ENCODE measurements around the gene SCYGR3. TPM values are rescaled to one million over a fixed set of nuclear protein-coding genes. Genes with fewer than 3 reads are reported as not detected.

Gene SCYGR3
- total RNA-seq, 1 experiment from 2014 or later = not detected

- intact Hi-C loops (cut with micrococcal nuclease; ENCODE audit: unreplicated experiment) = loop anchor here (1.0 kb wide), 1 partner anchor 9 kb away; no protein-coding TSS in a partner anchor
Observed at GRCh38 chr2:227653419-227653818, 38.8 kb upstream of the SCYGR3 start.

DNA sequence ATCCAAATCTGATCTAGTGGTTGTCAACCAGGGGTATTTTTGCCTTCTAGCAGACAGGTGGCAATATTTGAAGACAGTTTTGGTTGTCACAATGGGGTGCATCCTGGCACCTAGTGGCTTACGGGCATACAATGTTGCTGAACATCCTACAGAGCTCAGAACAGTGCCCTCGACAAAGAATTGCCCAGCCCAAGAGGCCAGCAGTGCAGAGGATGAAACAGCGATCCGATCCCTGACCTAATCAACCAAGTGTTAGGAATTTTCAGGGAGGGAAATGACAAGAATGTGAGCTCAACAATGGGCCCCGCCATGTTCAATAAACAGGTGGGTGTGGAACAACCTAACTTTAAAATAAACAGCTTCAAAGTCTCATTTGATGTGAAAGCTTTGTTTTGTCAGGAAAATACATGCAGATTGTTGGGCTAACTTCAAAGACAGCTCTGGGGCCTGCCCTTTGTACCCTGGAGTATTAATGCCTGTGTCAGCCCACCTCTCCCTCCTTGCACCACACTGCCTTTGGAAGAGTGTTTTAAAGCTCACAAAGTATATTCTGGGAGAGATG lies 29.4 kb upstream of the SCYGR3 start:
- Histone ChIP-seq H3K4me1 (peaks cover 39% of the 10 kb centered on the region), H3K4me3 (ENCODE audit: low read depth, low read length) (no peak overlapping the region), H3K27me3 (replicated peaks; ENCODE audit: control insufficient read depth, insufficient read depth, low read length) (no peaks in the 10 kb centered on the region), H3K36me3 (ENCODE audit: control insufficient read depth, insufficient read depth, low read length) (no peaks in the 10 kb centered on the region), H3K9me3 (no peaks in the 10 kb centered on the region)
- Mint-ChIP-seq H3K36me3 (ENCODE audit: insufficient read depth, unreplicated experiment) (no peaks in the 10 kb centered on the region), H3K4me3 (ENCODE audit: unreplicated experiment) (no peak overlapping the region), H3K4me1 (ENCODE audit: low read depth, unreplicated experiment) (peaks cover 17% of the 10 kb centered on the region), H3K27ac (ENCODE audit: unreplicated experiment) (peak overlapping the region; percentile 73), H3K27me3 (ENCODE audit: insufficient read depth, unreplicated experiment) (no peaks in the 10 kb centered on the region), H3K9me3 (ENCODE audit: unreplicated experiment) (no peaks in the 10 kb centered on the region)
- intact Hi-C loops (cut with micrococcal nuclease; ENCODE audit: unreplicated experiment) = loop anchor here (1.0 to 2.0 kb wide), 4 partner anchors 9 to 69 kb away; no protein-coding TSS in a partner anchor
- peak; percentile 76 to 78 for DNase-seq
- CTCF ChIA-PET = interaction anchor here (0.6 to 1.7 kb wide), 6 partner anchors 9 to 164 kb away, joined by 3 to 12 read pairs (median 4); no protein-coding TSS in a partner anchor
- POLR2A ChIA-PET = interaction anchor here (0.6 to 1.1 kb wide), 4 partner anchors 14 to 227 kb away, joined by 3 to 6 read pairs (median 4); partner anchors contain the start of gene DAW1
- BruUV-seq (replicated peaks) = no TSS peak
- TF ChIP-seq, protein P1, sequence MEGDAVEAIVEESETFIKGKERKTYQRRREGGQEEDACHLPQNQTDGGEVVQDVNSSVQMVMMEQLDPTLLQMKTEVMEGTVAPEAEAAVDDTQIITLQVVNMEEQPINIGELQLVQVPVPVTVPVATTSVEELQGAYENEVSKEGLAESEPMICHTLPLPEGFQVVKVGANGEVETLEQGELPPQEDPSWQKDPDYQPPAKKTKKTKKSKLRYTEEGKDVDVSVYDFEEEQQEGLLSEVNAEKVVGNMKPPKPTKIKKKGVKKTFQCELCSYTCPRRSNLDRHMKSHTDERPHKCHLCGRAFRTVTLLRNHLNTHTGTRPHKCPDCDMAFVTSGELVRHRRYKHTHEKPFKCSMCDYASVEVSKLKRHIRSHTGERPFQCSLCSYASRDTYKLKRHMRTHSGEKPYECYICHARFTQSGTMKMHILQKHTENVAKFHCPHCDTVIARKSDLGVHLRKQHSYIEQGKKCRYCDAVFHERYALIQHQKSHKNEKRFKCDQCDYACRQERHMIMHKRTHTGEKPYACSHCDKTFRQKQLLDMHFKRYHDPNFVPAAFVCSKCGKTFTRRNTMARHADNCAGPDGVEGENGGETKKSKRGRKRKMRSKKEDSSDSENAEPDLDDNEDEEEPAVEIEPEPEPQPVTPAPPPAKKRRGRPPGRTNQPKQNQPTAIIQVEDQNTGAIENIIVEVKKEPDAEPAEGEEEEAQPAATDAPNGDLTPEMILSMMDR (IDR thresholded peaks at IDR 0.05; ENCODE audit: insufficient read depth in 1 of 2, low read depth in 1 of 2, low read length in 1 of 2, severe bottlenecking in 1 of 2, unreplicated experiment in 1 of 2) = no peak

More at GRCh38 chr2:227653419-227653818, 38.8 kb upstream of the SCYGR3 start:
- H3K9me3 Mint-ChIP-seq (ENCODE audit: unreplicated experiment) = peaks cover 9% of the 10 kb centered on the region
- H3K36me3 Mint-ChIP-seq (ENCODE audit: insufficient read depth, unreplicated experiment) = peaks cover 10% of the 10 kb centered on the region
- ChIA-PET CTCF (interaction anchor here (1.6 kb wide), 1 partner anchor 9 kb away, joined by 5 read pairs; no protein-coding TSS in a partner anchor), POLR2A (no interaction called here)
- BruUV-seq (replicated peaks) = no TSS peak
- Histone ChIP-seq H3K4me1 (peaks cover 22% of the 10 kb centered on the region), H3K27me3 (replicated peaks; ENCODE audit: control insufficient read depth, insufficient read depth, low read length) (no peaks in the 10 kb centered on the region), H3K9me3 (no peaks in the 10 kb centered on the region), H3K4me3 (ENCODE audit: low read depth, low read length) (no peak overlapping the region), H3K36me3 (ENCODE audit: control insufficient read depth, insufficient read depth, low read length) (no peaks in the 10 kb centered on the region)
- TF ChIP-seq, protein P1 (IDR thresholded peaks at IDR 0.05; ENCODE audit: insufficient read depth in 1 of 2, low read depth in 1 of 2, low read length in 1 of 2, severe bottlenecking in 1 of 2, unreplicated experiment in 1 of 2) = no peak
- H3K27me3 Mint-ChIP-seq (ENCODE audit: insufficient read depth, unreplicated experiment) = no peaks in the 10 kb centered on the region
- H3K4me3 Mint-ChIP-seq (ENCODE audit: unreplicated experiment) = no peak overlapping the region
- DNase-seq = peak in 1 of 2 experiments; percentile 9
- H3K4me1 Mint-ChIP-seq (ENCODE audit: low read depth, unreplicated experiment) = peaks cover 12% of the 10 kb centered on the region
- H3K27ac Mint-ChIP-seq (ENCODE audit: unreplicated experiment) = peak overlapping the region; percentile 53

GRCh38 chr2:227642656-227643055 lies 28.0 kb upstream of the SCYGR3 start:
- CTCF ChIA-PET = no interaction called here
- no peaks in the 10 kb centered on the region for H3K36me3 Mint-ChIP-seq (ENCODE audit: insufficient read depth, unreplicated experiment)

More at GRCh38 chr2:227642656-227643055, 28.0 kb upstream of the SCYGR3 start:
- no peak overlapping the region for H3K4me3 ChIP-seq (ENCODE audit: low read depth, low read length)
- H3K27ac Mint-ChIP-seq (ENCODE audit: unreplicated experiment) = peak overlapping the region; percentile 80
- BruUV-seq (replicated peaks) = no TSS peak
- H3K4me1 Mint-ChIP-seq (ENCODE audit: low read depth, unreplicated experiment) = peaks cover 14% of the 10 kb centered on the region
- intact Hi-C loops (cut with micrococcal nuclease; ENCODE audit: unreplicated experiment) = no loop called here
- H3K4me3 Mint-ChIP-seq (ENCODE audit: unreplicated experiment) = peak overlapping the region; percentile 13
- no peaks in the 10 kb centered on the region for H3K9me3 Mint-ChIP-seq (ENCODE audit: unreplicated experiment)
- no peaks in the 10 kb centered on the region for H3K27me3 ChIP-seq (replicated peaks; ENCODE audit: control insufficient read depth, insufficient read depth, low read length)
- TF ChIP-seq, protein P1 (IDR thresholded peaks at IDR 0.05; ENCODE audit: insufficient read depth in 1 of 2, low read depth in 1 of 2, low read length in 1 of 2, severe bottlenecking in 1 of 2, unreplicated experiment in 1 of 2) = no peak
- no peaks in the 10 kb centered on the region for H3K27me3 Mint-ChIP-seq (ENCODE audit: insufficient read depth, unreplicated experiment)
- no peak for DNase-seq
- H3K9me3 ChIP-seq = no peaks in the 10 kb centered on the region
- no peaks in the 10 kb centered on the region for H3K36me3 ChIP-seq (ENCODE audit: control insufficient read depth, insufficient read depth, low read length)
- POLR2A ChIA-PET = no interaction called here
- H3K4me1 ChIP-seq = peaks cover 33% of the 10 kb centered on the region

All from Caco-2 (cell line).